Measurements from ENCODE around the gene CFAP251.
"Not testable (repeated sequence)": the region's sequence is repeated elsewhere in the genome, so short reads cannot be mapped to it uniquely, and the experiment has no call there.

Gene CFAP251

GRCh38 chr12:121911824-121912585 is 6.4 kb upstream of the CFAP251 start:
- DNase-seq = peak in 1 of 2 experiments; percentile 28

DNA sequence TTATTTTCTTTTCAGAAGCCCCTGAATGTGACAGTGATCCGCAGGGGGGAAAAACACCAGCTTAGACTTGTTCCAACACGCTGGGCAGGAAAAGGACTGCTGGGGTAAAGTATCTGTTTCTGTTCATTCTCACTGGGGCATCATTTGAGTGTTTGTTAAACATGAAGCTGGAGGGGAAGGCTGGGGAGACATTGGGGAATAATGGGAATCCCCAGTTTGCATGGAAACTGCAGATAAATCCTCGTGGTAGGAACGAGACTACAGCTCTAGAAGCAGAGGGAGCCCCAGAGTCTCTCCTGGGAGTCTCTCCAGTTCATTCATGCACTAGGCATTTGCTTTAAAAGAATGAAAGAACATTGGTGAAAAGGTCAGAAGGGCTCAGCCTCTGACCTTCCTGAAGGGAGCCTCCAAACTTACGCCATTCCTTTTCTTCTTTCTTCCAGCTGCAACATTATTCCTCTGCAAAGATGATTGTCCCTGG is 2.5 kb upstream of the CFAP251 start:
- DNase-seq = no peak

GRCh38 chr12:121916719-121917118 is 1.7 kb upstream of the CFAP251 start:
- DNase-seq = peak in 1 of 2 experiments; percentile 38

DNA sequence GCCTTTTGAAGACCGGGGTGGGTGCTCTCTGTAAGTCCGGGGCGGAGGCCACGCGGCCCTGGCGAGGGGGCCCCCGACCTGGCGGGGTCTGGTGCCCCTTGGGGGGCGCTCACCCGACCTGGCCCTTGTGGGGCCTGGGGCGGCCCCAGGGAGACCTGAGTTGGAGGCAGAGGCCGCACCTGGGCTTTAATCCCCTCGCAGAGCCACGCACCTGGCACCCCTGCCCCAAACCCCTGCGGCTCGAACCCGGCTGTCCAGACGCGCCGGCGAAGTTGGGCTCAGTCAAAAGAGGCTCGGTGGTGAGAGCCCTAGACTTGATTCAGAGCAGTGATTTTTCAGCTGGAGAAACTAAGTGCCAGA is 267 bp downstream of the CFAP251 start:
- DNase-seq = no peak

DNA sequence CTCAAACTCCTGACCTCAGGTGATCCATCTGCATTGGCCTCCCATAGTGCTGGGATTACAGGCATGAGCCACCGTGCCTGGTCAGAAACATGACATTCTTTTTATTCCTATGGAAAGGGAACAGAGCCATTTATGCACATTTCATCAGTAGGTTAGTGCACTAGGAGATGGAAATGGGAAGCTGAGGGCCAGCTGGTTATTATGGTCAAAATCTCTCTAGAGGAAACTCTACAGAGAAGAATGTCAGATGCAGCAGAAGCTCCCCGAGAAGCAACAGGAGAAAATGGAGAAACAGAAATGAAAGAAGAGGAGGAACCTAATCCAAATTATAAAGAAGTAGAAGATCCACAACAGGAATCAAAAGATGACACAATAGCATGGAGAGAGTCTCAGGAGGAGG is 2.7 kb downstream of the CFAP251 start:
- DNase-seq = no peak

DNA sequence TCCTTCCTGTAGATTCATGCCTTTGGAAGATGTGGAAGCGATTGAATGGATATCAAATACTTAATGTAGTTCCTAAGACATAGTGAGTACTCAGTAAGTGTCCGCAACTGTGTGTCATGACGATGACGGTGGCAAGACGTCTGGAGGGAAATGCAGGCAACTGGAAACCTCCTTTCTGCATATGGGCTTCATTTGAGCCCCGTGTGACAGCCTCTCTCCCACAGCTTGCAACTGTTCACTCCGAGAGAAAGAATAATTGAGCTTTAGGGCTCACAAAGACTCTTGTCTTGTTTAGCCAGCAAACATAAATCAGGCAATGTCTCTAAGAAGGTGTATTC is 6.9 kb downstream of the CFAP251 start:
- no peak for DNase-seq

GRCh38 chr12:121926874-121927706 is 8.7 kb downstream of the CFAP251 start:
- DNase-seq = peak in 1 of 2 experiments; percentile 17

DNA sequence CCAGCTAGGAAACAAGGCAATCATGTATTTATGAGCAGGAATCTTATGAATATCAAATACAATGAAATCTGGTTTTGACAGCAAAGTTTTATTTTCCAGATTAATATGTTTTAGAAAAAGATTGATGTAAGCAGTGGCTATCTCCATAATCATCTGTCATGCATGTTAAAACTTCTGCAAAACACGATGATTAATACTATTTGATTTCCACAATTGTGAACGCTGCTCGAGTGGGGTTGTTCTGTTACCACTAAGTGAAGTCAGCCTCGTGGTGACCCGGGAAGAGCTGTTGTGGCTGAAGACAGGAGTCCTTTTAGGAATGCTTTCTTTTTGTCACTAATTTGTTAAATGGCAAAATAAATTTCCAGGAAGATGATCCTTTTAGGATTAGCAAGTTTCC is 9.4 kb downstream of the CFAP251 start:
- DNase-seq = no peak

DNA sequence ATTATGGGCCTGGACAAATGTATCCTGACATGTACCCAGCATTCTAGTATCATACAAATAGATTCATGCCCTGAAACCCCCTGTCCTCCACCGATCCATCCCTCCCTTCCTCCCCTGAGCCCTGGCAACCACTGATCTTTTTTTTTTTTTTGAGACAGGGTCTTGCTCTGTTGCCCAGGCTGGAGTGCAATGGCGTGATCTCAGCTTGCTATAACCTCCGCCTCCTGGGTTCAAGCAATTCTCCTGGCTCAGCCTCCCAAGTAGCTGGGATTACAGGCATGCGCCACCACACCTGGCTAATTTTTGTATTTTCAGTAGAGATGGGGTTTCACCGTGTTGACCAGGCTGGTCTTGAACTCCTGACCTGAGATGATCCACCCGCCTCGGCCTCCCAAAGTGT is 11.2 kb downstream of the CFAP251 start:
- DNase-seq = not testable (repeated sequence)

- no peak for DNase-seq
Measured at GRCh38 chr12:121930862-121931261, 12.5 kb downstream of the CFAP251 start.

DNA sequence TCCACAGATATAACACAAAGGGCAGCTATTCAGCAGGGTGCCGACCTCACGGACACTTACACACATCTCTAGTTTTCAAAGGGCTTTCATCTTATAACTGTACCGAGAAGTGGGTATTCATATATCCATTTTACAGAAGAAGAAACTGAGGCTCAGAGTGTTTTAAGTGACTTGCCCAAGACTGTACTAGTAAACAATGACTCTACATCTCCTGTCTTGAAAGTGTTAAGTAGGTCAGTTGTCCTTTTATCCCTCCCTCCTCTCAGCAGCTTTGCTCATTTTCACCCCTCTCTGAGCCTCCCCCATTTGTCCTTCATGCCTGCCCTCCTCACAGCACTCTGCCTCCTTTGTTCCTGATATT is 13.8 kb downstream of the CFAP251 start:
- DNase-seq = no peak

GRCh38 chr12:121932914-121933521 is 14.6 kb downstream of the CFAP251 start:
- no peak for DNase-seq

DNA sequence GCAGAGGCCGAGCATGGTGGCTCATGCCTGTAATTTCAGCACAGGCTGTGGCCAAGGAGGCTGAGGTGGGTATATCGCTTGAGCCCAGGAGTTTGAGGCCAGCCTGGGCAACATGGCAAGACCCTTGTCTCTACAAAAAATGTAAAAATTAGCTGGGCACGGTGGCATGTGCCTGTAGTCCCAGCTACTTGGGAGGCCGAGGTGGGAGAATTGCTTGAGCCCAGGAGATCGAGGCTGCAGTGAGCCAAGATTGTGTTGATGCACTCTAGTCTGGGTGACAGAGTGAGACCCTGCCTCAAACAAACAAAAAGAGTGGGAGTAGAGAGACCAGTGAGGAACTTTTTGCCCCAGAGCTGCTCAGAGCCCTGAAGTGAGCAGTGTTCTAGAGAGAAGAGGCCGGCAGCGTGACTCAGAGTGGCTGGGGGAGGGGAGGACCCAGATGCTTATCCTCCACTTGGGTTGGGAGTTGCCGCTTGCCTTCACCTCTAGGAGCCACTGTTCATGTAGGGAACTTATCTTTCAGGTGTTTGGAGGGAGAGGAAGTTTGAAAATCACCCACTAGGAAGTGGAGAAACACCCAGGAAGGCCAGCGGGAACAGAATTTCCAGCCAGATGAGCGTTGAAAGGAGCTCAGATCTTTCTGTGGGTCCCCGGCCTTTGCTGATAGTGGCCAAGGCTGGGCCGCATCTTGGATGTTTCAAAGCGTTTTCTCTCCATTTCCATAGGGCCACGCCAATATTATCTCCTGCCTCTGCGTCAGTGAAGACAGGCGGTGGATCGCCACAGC is 15.3 kb downstream of the CFAP251 start:
- DNase-seq = no peak

GRCh38 chr12:121934309-121934664 is 15.9 kb downstream of the CFAP251 start:
- DNase-seq = no peak

DNA sequence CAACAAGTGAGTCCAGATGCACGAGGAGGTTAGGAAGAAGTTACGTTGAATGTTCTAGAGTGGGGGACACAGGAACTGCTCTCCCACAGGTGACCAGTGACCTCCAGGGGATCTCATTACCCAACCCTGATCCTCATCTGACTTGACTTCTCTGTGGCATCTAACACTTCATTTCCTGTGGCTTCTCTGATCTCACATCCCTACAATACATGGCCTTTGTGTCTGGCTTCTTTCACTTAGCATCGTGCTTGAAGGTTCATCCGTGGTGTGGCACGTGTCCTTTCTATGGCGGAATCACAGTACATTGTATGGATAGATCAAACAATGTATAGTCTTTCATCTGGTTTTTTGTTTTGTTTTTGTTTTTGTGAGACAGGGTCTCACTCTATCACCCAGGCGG is 19.3 kb downstream of the CFAP251 start:
- no peak for DNase-seq

GRCh38 chr12:121939186-121939585 is 20.8 kb downstream of the CFAP251 start:
- DNase-seq = peak in 1 of 2 experiments; percentile 14

GRCh38 chr12:121939992-121940766 is 21.8 kb downstream of the CFAP251 start:
- no peak for DNase-seq

GRCh38 chr12:121942145-121942718 is 23.8 kb downstream of the CFAP251 start:
- no peak for DNase-seq

DNA sequence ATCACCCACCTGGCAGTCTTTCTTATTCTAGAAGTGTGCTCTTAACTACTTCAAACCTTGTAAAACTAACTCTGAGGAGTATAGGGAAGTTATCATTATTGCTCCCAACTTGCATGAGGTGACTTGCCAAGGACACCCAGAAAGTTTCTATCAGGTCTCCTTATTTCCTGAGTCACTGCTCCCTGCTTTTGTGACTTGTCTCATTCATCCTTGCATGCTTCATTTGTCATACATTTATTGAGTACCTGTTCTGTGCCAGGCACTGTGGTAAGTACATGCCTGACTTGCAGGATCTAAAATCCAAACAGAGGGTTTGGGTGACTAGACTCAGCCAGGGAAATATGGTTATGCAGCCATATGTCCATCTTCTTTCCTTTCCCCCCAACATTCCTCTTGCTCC is 25.5 kb downstream of the CFAP251 start:
- DNase-seq = no peak

- no peak for DNase-seq
Measured at GRCh38 chr12:121946313-121947025, 28.1 kb downstream of the CFAP251 start.

GRCh38 chr12:121947981-121948380 is 29.6 kb downstream of the CFAP251 start:
- DNase-seq = no peak
